HEK293T (cell line): ENCODE results near the gene TLR6.

Experiments
- BHLHE40 ChIP-seq: fragments of 450-650 bp; IDR thresholded peaks from 2 replicates; pipeline ENCODE4 v1.6.1; 2016; ENCODE audit warnings: mild to moderate bottlenecking, moderate library complexity, borderline replicate concordance
- ELF4 ChIP-seq: fragments of 450-650 bp; IDR thresholded peaks from 2 replicates; pipeline ENCODE4 v1.6.1; 2017; ENCODE audit warnings: antibody characterized with exemption
- FOXA1 ChIP-seq: fragments of 450-650 bp; IDR thresholded peaks from 2 replicates; pipeline ENCODE4 v1.6.1; 2016; ENCODE audit warnings: mild to moderate bottlenecking
- FOXK2 ChIP-seq: fragments of 450-650 bp; IDR thresholded peaks from 2 replicates; pipeline ENCODE4 v1.6.1; 2016; ENCODE audit warnings: mild to moderate bottlenecking
- FOXM1 ChIP-seq: fragments of 450-650 bp; IDR thresholded peaks from 2 replicates; pipeline ENCODE4 v1.6.1; 2017; ENCODE audit warnings: mild to moderate bottlenecking, borderline replicate concordance
- HDGF ChIP-seq: fragments of 450-650 bp; IDR thresholded peaks from 2 replicates; pipeline ENCODE4 v1.6.1; 2017; ENCODE audit warnings: antibody characterized with exemption, borderline replicate concordance
- L3MBTL2 ChIP-seq: fragments of 450-650 bp; conservative IDR thresholded peaks from 2 replicates; pipeline ENCODE4 v1.6.1; 2016; ENCODE audit warnings: mild to moderate bottlenecking
- LEF1 ChIP-seq: fragments of 450-650 bp; IDR thresholded peaks from 2 replicates; pipeline ENCODE4 v1.6.1; 2017; ENCODE audit warnings: mild to moderate bottlenecking, borderline replicate concordance
- PKNOX1 ChIP-seq: fragments of 450-650 bp; IDR thresholded peaks from 2 replicates; pipeline ENCODE4 v1.6.1; 2016
- SP1 ChIP-seq: fragments of 450-650 bp; IDR thresholded peaks from 2 replicates; pipeline ENCODE4 v1.6.1; 2017

DNA sequence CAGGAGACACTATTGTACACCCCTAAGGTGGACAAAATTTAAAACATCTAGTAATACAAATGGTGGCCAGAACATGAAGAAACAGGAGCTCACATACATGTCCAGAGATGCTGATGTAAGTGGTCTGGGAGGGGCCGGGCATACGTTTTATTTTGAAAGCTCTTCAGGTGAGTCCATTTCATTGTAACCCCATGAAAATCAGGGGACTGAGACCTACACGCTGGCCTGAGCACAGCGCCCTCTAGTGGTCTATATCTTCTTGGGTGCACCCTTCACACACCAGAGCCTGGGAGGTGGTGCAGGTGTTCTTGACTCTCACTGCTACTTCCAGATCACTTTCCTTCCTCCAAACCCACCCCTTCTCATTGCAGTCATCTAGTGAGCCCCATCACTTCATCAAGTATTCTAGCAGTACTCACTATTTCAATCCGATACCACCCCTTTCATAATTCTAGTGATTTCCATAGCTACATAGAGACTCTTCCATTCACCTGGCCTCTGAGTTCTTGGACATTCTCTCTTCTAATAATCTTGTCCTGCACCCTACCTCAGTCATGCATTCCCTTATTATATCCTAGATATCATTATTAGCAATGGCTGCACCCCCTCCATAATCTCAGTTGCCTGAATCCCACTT, 4.3 kb upstream of the TLR6 start:
- TF ChIP-seq FOXK2 (no peak), SP1 (no peak), FOXA1 (no peak), LEF1 (no peak), PKNOX1 (no peak), HDGF (no peak), ELF4 (no peak), FOXM1 (no peak), L3MBTL2 (no peak), BHLHE40 (no peak)
